Upper lobe of right lung (tissue), 1 donor: ENCODE results near the gene GPR108. TPM values are rescaled to one million over a fixed set of nuclear protein-coding genes. Genes with fewer than 3 reads are reported as not detected.
A peak's percentile ranks its signal among the peaks of the same experiment; 100 is the strongest.

Experiments used
- ATAC-seq: fragments of 200-7000 bp; cut with Tn5 transposase; one replicate; pipeline ENCODE4 v1.9.1; 2020; ENCODE audit warnings: mild to moderate bottlenecking, moderate library complexity
- DNase-seq: peaks from one replicate; pipeline ENCODE4 v3.0.0-alpha.2; 2020
- H3K27ac ChIP-seq: fragments of 200-600 bp; one replicate; pipeline ENCODE4 v1.8.0; 2022
- H3K27me3 ChIP-seq: fragments of 200-600 bp; one replicate; pipeline ENCODE4 v1.8.0; 2022; ENCODE audit warnings: mild to moderate bottlenecking
- H3K36me3 ChIP-seq: fragments of 200-600 bp; one replicate; pipeline ENCODE4 v1.8.0; 2022
- H3K4me1 ChIP-seq: fragments of 200-600 bp; one replicate; pipeline ENCODE4 v1.8.0; 2022
- H3K4me3 ChIP-seq: fragments of 200-600 bp; one replicate; pipeline ENCODE4 v1.8.0; 2022; ENCODE audit warnings: mild to moderate bottlenecking
- H3K9me3 ChIP-seq: fragments of 200-600 bp; one replicate; pipeline ENCODE4 v1.8.0; 2022
- CTCF ChIP-seq: fragments of 200-600 bp; IDR thresholded peaks from one replicate; pipeline ENCODE4 v1.8.0; 2022; ENCODE audit warnings: antibody characterized with exemption
- intact Hi-C: fragments of 100-400 bp; cut with DNase I; formaldehyde crosslinking; loops from one replicate; pipeline ENCODE4 v1.11.0; 2022
- total RNA-seq: library from RNA; stranded (reverse); fragmentation: NEBNext Ultra II Directional; extraction: Animal tissue kit (Norgen Biotek cat#: 25700); gene quantifications from one replicate; pipeline ENCODE4 v1.2.1, GENCODE V29; 2021
- donor health status: DM: no; HTN: yes; CAD: no; lungs with severe emphysema.

Gene GPR108
- total RNA-seq, 1 donor from 2014 or later = 81.2 TPM

- H3K27ac ChIP-seq = no peak overlapping the region
- no peak for ATAC-seq
- TF ChIP-seq CTCF = no peak
- H3K4me3 ChIP-seq = no peak overlapping the region
- intact Hi-C loops = no loop called here
- H3K9me3 ChIP-seq = no peaks in the 10 kb centered on the region
- no peaks in the 10 kb centered on the region for H3K4me1 ChIP-seq
- no peaks in the 10 kb centered on the region for H3K27me3 ChIP-seq
- H3K36me3 ChIP-seq = peaks cover 57% of the 10 kb centered on the region
- no peak for DNase-seq
Measured at GRCh38 chr19:6696239-6696820, 41.0 kb downstream of the GPR108 start.

- DNase-seq (no peak), ATAC-seq (peak; percentile 48)
- no peak for TF ChIP-seq CTCF
- Histone ChIP-seq H3K27me3 (no peaks in the 10 kb centered on the region), H3K36me3 (peaks cover 74% of the 10 kb centered on the region), H3K27ac (no peak overlapping the region), H3K4me3 (no peak overlapping the region), H3K4me1 (no peaks in the 10 kb centered on the region), H3K9me3 (no peaks in the 10 kb centered on the region)
- intact Hi-C loops = no loop called here
Measured at GRCh38 chr19:6694147-6694815, 43.1 kb downstream of the GPR108 start.

- Histone ChIP-seq H3K27ac (no peak overlapping the region), H3K36me3 (peaks cover 77% of the 10 kb centered on the region), H3K9me3 (no peaks in the 10 kb centered on the region), H3K4me3 (no peak overlapping the region), H3K27me3 (no peaks in the 10 kb centered on the region), H3K4me1 (no peaks in the 10 kb centered on the region)
- no peak for DNase-seq
- no peak for TF ChIP-seq CTCF
- intact Hi-C loops = no loop called here
- peak; percentile 13 for ATAC-seq
Measured at GRCh38 chr19:6693681-6694080, 43.7 kb downstream of the GPR108 start.

GRCh38 chr19:6693056-6693471 is 44.3 kb downstream of the GPR108 start:
- ATAC-seq (peak; percentile 6), DNase-seq (no peak)
- Histone ChIP-seq H3K4me3 (no peak overlapping the region), H3K4me1 (no peaks in the 10 kb centered on the region), H3K36me3 (peaks cover 78% of the 10 kb centered on the region), H3K27me3 (no peaks in the 10 kb centered on the region), H3K9me3 (no peaks in the 10 kb centered on the region), H3K27ac (no peak overlapping the region)
- TF ChIP-seq CTCF = no peak
- intact Hi-C loops = no loop called here

GRCh38 chr19:6692027-6692426 is 45.4 kb downstream of the GPR108 start:
- ATAC-seq = no peak
- Histone ChIP-seq H3K9me3 (no peaks in the 10 kb centered on the region), H3K4me3 (no peak overlapping the region), H3K36me3 (peaks cover 69% of the 10 kb centered on the region), H3K27ac (no peak overlapping the region), H3K4me1 (no peaks in the 10 kb centered on the region), H3K27me3 (no peaks in the 10 kb centered on the region)
- no peak for TF ChIP-seq CTCF
- intact Hi-C loops = no loop called here
- no peak for DNase-seq
